H9 (cell line): ENCODE measurements around the gene SNRNP48. TPM values are rescaled to one million over a fixed set of nuclear protein-coding genes. Genes with fewer than 3 reads are reported as not detected.

ENCODE experiments used
- DNase-seq: peaks from one replicate; pipeline ENCODE4 v3.0.0-alpha.2; 2017
- H2AFZ ChIP-seq: one replicate; pipeline ENCODE4 v1.6.1; 2013; ENCODE audit warnings: mild to moderate bottlenecking, low read length, control low read depth, moderate library complexity
- H2AK5ac ChIP-seq: 2 replicates; pipeline ENCODE4 v1.6.1; 2013; ENCODE audit warnings: low read length, control low read depth, mixed read lengths; ENCODE audit not compliant: insufficient read length
- H2BK120ac ChIP-seq: one replicate; pipeline ENCODE4 v1.6.1; 2013; ENCODE audit warnings: low read depth, mild to moderate bottlenecking, low read length, control low read depth, inconsistent platforms; ENCODE audit not compliant: poor library complexity, severe bottlenecking
- H2BK12ac ChIP-seq: 2 replicates; pipeline ENCODE4 v1.6.1; 2013; ENCODE audit warnings: low read length, control low read depth, mixed read lengths, low read depth; ENCODE audit not compliant: insufficient read length
- H2BK15ac ChIP-seq: 2 replicates; pipeline ENCODE4 v1.6.1; 2013; ENCODE audit warnings: low read depth, low read length, control low read depth
- H2BK20ac ChIP-seq: one replicate; pipeline ENCODE4 v1.6.1; 2013; ENCODE audit warnings: low read depth, mild to moderate bottlenecking, low read length, control low read depth, inconsistent platforms; ENCODE audit not compliant: poor library complexity, severe bottlenecking
- H2BK5ac ChIP-seq: 2 replicates; pipeline ENCODE4 v1.6.1; 2013; ENCODE audit warnings: low read length, control low read depth, mixed read lengths; ENCODE audit not compliant: insufficient read length
- H3K14ac ChIP-seq: 2 replicates; pipeline ENCODE4 v1.6.1; 2013; ENCODE audit warnings: low read length, control low read depth; ENCODE audit not compliant: insufficient read depth
- H3K18ac ChIP-seq: 2 replicates; pipeline ENCODE4 v1.6.1; 2013; ENCODE audit warnings: low read depth, mild to moderate bottlenecking, mixed read lengths, low read length, control low read depth; ENCODE audit not compliant: insufficient read length
- H3K23ac ChIP-seq: 2 replicates; pipeline ENCODE4 v1.6.1; 2013; ENCODE audit warnings: low read length, control low read depth, mixed read lengths, low read depth; ENCODE audit not compliant: insufficient read length
- H3K23me2 ChIP-seq: 2 replicates; pipeline ENCODE4 v1.6.1; 2013; ENCODE audit warnings: low read depth, mild to moderate bottlenecking, mixed read lengths, low read length, control low read depth; ENCODE audit not compliant: insufficient read length, poor library complexity, severe bottlenecking
- H3K27ac ChIP-seq: 2 replicates; pipeline ENCODE4 v1.5.1; 2013; ENCODE audit warnings: low read length, control low read depth, mixed read lengths, low read depth; ENCODE audit not compliant: insufficient read length
- H3K27me3 ChIP-seq: 2 replicates; pipeline ENCODE4 v1.6.1; 2013; ENCODE audit warnings: low read length, control low read depth, inconsistent platforms; ENCODE audit not compliant: insufficient read depth
- H3K4ac ChIP-seq: 2 replicates; pipeline ENCODE4 v1.6.1; 2013; ENCODE audit warnings: low read depth, mild to moderate bottlenecking, control low read depth, inconsistent platforms, low read length, moderate library complexity
- H3K4me1 ChIP-seq: 2 replicates; pipeline ENCODE4 v1.6.1; 2013; ENCODE audit warnings: low read length, control low read depth, inconsistent platforms; ENCODE audit not compliant: insufficient read depth
- H3K4me2 ChIP-seq: 2 replicates; pipeline ENCODE4 v1.6.1; 2013; ENCODE audit warnings: low read length, control low read depth, mixed read lengths; ENCODE audit not compliant: insufficient read length, insufficient read depth
- H3K56ac ChIP-seq: 2 replicates; pipeline ENCODE4 v1.6.1; 2013; ENCODE audit warnings: low read depth, mild to moderate bottlenecking, mixed read lengths, low read length, control low read depth; ENCODE audit not compliant: insufficient read length
- H3K79me1 ChIP-seq: 2 replicates; pipeline ENCODE4 v1.6.1; 2013; ENCODE audit warnings: low read depth, mild to moderate bottlenecking, moderate library complexity, low read length, control low read depth, inconsistent platforms; ENCODE audit not compliant: insufficient read depth, poor library complexity, severe bottlenecking
- H3K79me2 ChIP-seq: 2 replicates; pipeline ENCODE4 v1.6.1; 2013; ENCODE audit warnings: low read length, control low read depth, inconsistent platforms; ENCODE audit not compliant: insufficient read depth
- H3K9ac ChIP-seq: 2 replicates; pipeline ENCODE4 v1.6.1; 2013; ENCODE audit warnings: low read length, control low read depth, mixed read lengths; ENCODE audit not compliant: insufficient read length; ENCODE audit errors: extremely low read depth
- H3K9me3 ChIP-seq: one replicate; pipeline ENCODE4 v1.6.1; 2013; ENCODE audit warnings: low read depth, low read length, inconsistent platforms; ENCODE audit not compliant: control insufficient read depth
- H3T11ph ChIP-seq: one replicate; pipeline ENCODE4 v1.6.1; 2013; ENCODE audit warnings: mild to moderate bottlenecking, low read length, control low read depth, inconsistent platforms
- H4K20me1 ChIP-seq: one replicate; pipeline ENCODE4 v1.6.1; 2013; ENCODE audit not compliant: control insufficient read depth, insufficient read length, insufficient read depth
- H4K5ac ChIP-seq: 2 replicates; pipeline ENCODE4 v1.6.1; 2013; ENCODE audit warnings: low read depth, mild to moderate bottlenecking, mixed read lengths, low read length, control low read depth; ENCODE audit not compliant: insufficient read length
- H4K8ac ChIP-seq: replicated peaks from 2 replicates; pipeline ENCODE4 v1.6.1; 2013; ENCODE audit warnings: low read length, control low read depth, mixed read lengths, low read depth; ENCODE audit not compliant: insufficient read length
- H4K91ac ChIP-seq: 2 replicates; pipeline ENCODE4 v1.6.1; 2013; ENCODE audit warnings: low read depth, mild to moderate bottlenecking, moderate library complexity, mixed read lengths, low read length, control low read depth; ENCODE audit not compliant: insufficient read length
- H3K27ac Mint-ChIP-seq, 3 experiments: 2 replicates in 2 of 3; 3 replicates in 1 of 3; pipeline ENCODE4 v1.8.0; 2020 to 2021; ENCODE audit warnings: mixed read lengths in 3 of 3, mild to moderate bottlenecking in 1 of 3, moderate library complexity in 1 of 3
- H3K27me3 Mint-ChIP-seq: 2 replicates; pipeline ENCODE4 v1.8.0; 2021; ENCODE audit warnings: low read depth, mild to moderate bottlenecking, moderate library complexity, mixed read lengths
- H3K36me3 Mint-ChIP-seq, 3 experiments: 2 replicates in 2 of 3; 3 replicates in 1 of 3; pipeline ENCODE4 v1.8.0; 2020 to 2021; ENCODE audit warnings: low read depth in 3 of 3, mixed read lengths in 3 of 3; ENCODE audit not compliant: insufficient read depth in 1 of 3
- H3K4me1 Mint-ChIP-seq, 2 experiments: 2 replicates each; pipeline ENCODE4 v1.8.0; 2020; ENCODE audit warnings: mixed read lengths in 2 of 2
- H3K4me3 Mint-ChIP-seq, 2 experiments: 2 replicates in 1 of 2; 3 replicates in 1 of 2; pipeline ENCODE4 v1.8.0; 2020 to 2021; ENCODE audit warnings: mild to moderate bottlenecking in 2 of 2, mixed read lengths in 2 of 2, moderate library complexity in 1 of 2
- H3K9me3 Mint-ChIP-seq, 2 experiments: 2 replicates in 1 of 2; 3 replicates in 1 of 2; pipeline ENCODE4 v1.8.0; 2020; ENCODE audit warnings: mild to moderate bottlenecking in 2 of 2, mixed read lengths in 2 of 2, moderate library complexity in 1 of 2
- WGBS: extraction: QIAGEN DNeasy Blood & Tissue Kit; methylation state at CpG from one replicate; pipeline ENCODE4 v1.1.7; 2013; ENCODE audit warnings: missing lambda C conversion rate, low lambda C conversion rate, mixed read lengths; ENCODE audit not compliant: insufficient read length; ENCODE audit errors: extremely low coverage; 5-methylcytosine and 5-hydroxymethylcytosine counted together
- total RNA-seq: library from RNA; stranded (reverse); gene quantifications from 2 replicates; pipeline ENCODE4 v1.2.1, GENCODE V29; 2021
- TF ChIP-seq, protein P1 (sequence below): fragments of 200-600 bp; sonication (generic); conservative IDR thresholded peaks from 3 replicates; pipeline ENCODE4 v1.8.0; 2021; ENCODE audit warnings: antibody characterized with exemption, mild to moderate bottlenecking

Gene SNRNP48
- total RNA-seq, 1 experiment from 2014 or later, result 16.9 TPM

DNA sequence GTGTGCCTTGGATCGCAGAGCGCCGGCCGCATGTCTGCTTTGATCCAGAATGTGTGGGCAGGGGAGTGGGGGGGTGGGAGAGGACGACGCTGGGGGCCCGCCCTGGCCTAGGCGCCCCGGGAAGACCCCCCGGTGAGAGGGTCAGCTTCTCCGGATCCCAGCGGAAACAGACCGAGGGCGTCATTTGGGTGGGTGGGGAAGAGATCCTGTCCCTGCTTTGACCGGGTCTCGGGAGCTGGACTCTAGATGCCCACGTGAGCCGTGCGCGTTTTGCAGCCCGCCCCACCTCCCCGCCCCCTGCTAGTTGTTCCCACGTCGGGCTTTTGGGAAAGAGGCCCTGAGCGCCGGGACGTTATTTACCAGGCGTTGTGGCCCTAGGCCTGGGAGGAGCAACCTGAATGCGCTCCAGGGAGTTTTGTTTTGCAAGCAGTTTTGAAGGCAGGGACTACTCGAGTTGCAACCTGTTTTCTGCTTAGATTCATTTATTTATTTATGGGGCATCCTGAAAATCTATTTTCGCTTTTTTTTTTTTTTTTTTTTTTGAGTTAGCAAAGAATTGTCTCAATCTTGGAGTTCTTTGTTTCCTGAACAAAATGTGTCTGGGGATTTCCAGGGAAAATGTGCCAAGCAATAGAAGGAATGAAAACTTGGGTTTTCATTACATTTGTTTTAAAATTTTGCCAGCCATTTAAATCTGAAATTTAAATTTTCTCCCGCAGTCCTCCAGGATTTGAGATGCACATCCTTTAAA is 46.9 kb upstream of the SNRNP48 start:
- no peaks in the 10 kb centered on the region for H4K20me1 ChIP-seq
- Mint-ChIP-seq H3K36me3 (peaks cover 0 to 8% (median 4%) of the 10 kb centered on the region in 3 experiments; a peak in 3 of 7 replicates), H3K27ac (no peak overlapping the region), H3K27me3 (peaks cover 37% of the 10 kb centered on the region), H3K4me1 (peaks cover 43 to 51% of the 10 kb centered on the region in 2 experiments), H3K9me3 (no peaks in the 10 kb centered on the region), H3K4me3 (peak overlapping the region; percentile 84 to 97)
- H3K9me3 ChIP-seq, result no peaks in the 10 kb centered on the region
- H3K79me1 ChIP-seq, result no peaks in the 10 kb centered on the region
- no peak overlapping the region for H2BK12ac ChIP-seq
- H2BK15ac ChIP-seq, result no peak overlapping the region
- H3K14ac ChIP-seq, result no peak overlapping the region
- H2AK5ac ChIP-seq, result no peak overlapping the region
- H3K4ac ChIP-seq, result no peak overlapping the region
- H3K23ac ChIP-seq, result no peak overlapping the region
- whole genome bisulfite sequencing, result no CpG with 5 or more reads among the region's 32 CpGs
- no peak overlapping the region for H3K18ac ChIP-seq
- no peak overlapping the region for H2BK20ac ChIP-seq
- no peak overlapping the region for H3T11ph ChIP-seq
- H2BK120ac ChIP-seq, result no peak overlapping the region
- H3K23me2 ChIP-seq, result peaks cover 8% of the 10 kb centered on the region
- H2AFZ ChIP-seq, result no peak overlapping the region
- H4K5ac ChIP-seq, result no peak overlapping the region
- no peak overlapping the region for H3K27ac ChIP-seq
- peaks cover 2% of the 10 kb centered on the region; the same call in 1 of the 2 replicates for H3K27me3 ChIP-seq
- no peak overlapping the region for H4K91ac ChIP-seq
- TF ChIP-seq, protein P1, sequence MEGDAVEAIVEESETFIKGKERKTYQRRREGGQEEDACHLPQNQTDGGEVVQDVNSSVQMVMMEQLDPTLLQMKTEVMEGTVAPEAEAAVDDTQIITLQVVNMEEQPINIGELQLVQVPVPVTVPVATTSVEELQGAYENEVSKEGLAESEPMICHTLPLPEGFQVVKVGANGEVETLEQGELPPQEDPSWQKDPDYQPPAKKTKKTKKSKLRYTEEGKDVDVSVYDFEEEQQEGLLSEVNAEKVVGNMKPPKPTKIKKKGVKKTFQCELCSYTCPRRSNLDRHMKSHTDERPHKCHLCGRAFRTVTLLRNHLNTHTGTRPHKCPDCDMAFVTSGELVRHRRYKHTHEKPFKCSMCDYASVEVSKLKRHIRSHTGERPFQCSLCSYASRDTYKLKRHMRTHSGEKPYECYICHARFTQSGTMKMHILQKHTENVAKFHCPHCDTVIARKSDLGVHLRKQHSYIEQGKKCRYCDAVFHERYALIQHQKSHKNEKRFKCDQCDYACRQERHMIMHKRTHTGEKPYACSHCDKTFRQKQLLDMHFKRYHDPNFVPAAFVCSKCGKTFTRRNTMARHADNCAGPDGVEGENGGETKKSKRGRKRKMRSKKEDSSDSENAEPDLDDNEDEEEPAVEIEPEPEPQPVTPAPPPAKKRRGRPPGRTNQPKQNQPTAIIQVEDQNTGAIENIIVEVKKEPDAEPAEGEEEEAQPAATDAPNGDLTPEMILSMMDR, result no peak
- H3K79me2 ChIP-seq, result no peaks in the 10 kb centered on the region
- H3K4me1 ChIP-seq, result no peaks in the 10 kb centered on the region; the same call in 1 of the 2 replicates
- DNase-seq, result peak; percentile 83
- no peak overlapping the region for H3K56ac ChIP-seq
- peak overlapping the region; percentile 49 for H3K4me2 ChIP-seq
- no peak overlapping the region for H2BK5ac ChIP-seq
- H3K9ac ChIP-seq, result peak overlapping the region; percentile 76
- H4K8ac ChIP-seq, result no peak overlapping the region
